NCI-H2107 (cell line): ENCODE results near the gene THRB.

Source experiments
- DNase-seq: peaks from one replicate; lab custom pipeline; 2025; lab: John Stamatoyannopoulos, UW

Gene THRB

GRCh38 chr3:24303057-24303754 is 191.4 kb downstream of the THRB start:
- DNase-seq = no peak

DNA sequence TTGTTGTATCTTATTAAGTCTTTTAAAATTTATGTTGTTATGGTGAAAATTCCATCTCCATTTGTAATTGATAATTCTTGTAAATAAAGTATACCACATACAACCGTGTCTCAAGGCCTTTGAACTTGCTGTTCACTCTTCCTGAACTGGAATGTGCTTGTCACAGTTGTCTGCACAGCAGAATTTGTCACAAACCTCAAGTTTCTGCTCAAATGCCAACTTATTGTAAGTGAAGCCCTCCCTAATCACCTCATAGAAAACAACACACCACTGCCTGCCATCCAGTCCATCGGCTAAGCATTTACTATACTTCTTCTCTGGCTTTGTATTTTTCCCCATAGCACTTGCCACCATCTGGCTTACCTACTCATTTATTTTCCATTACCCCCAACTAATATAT is 192.3 kb downstream of the THRB start:
- DNase-seq = no peak

- no peak for DNase-seq
Observed at GRCh38 chr3:24300949-24301348, 193.7 kb downstream of the THRB start.

DNA sequence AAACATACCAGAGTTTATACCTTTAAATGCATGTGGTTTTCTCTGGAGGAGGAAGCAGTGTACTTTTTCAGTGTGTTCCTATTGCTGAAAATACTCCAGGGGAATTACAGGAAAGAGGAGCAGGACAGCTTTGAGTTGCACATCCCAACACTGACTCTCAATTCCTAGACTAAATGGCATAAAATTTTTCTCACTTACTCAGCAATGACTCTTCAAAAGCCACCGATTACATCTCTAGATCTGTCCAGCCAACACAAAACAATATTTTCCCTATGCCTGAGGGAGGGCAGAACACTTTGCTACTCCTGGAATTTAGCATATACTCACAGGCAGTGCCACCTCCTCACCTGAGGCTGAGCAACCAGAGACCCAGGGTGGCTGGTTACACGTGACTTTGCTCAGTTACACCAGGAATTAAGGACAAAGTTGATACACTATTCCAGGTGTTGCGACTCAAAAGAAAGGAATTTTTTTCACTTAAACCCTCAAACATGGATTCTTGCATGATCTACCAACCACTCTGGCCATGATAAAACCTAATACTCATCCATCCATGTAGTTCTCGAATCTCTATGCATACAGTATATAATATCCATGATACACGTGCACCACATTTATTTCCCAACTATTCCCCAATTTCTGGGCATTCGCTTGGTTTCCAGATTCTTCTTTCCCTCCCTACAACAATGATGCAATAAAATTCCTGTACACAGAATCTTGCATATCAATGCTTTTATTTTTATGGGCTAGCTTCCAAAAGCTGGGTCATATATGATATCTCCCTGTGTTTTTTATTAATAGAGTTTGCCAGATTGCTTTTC is 194.6 kb downstream of the THRB start:
- DNase-seq = no peak

DNA sequence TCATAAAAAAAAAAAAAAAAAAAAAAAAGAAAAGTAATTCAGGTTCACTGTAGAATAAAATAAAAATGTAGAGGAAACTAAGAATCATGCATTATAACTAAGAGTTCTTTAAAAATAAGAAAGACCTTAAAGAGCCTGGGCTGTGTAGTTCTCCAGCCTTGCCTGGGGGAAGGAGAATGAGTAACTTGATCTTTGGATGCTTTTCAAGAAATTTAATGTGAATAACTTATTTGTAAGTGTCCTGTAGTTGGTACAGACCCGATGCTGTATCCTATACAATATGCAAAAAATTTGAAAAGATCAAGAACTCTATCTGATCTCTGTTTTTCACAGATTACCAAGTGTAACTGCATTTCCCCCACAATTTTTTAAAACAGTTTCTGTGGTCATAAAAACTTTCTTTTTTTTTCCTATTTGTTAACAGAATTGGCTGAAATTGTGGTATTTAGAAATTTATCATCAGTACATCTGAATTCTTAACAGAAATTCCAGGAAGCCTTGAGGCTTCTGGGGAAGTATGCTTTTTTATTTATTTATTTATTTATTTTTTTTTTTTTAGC is 195.3 kb downstream of the THRB start:
- no peak for DNase-seq

DNA sequence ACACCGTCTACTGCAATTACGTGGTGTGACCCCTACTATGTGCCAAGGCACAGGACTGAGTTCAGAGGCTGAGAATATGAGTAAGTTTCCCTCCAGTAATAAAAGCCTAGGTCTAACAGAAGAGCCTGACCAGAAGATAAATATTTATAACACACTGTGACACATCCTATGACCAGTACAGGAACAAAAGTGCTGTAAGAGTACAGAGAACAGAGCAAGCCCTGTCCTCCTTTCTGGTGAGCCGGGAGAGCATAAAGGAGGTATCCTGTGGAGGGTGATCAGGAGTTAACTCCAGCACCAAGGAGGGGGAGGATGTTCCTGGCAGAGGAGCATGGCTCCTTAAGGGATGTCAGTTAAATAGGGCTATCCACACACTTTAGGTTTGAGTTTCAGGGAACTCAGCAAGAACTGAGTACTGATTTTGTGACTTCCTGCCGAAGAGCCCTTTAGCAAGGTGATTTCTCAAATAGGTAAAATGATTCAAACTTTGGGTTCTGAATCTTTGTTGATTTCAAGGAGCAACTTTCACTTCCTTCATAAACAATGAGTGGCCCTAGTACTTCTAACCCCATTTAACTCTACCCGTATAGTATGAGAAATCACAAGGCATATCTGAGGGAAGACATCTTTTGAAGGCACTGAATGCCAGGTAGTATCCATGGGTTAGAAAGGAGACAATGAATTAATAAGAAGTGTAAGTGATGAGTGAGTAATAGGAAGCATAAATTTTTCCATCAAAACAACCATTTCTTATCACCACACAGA is 198.0 kb downstream of the THRB start:
- DNase-seq = no peak

DNA sequence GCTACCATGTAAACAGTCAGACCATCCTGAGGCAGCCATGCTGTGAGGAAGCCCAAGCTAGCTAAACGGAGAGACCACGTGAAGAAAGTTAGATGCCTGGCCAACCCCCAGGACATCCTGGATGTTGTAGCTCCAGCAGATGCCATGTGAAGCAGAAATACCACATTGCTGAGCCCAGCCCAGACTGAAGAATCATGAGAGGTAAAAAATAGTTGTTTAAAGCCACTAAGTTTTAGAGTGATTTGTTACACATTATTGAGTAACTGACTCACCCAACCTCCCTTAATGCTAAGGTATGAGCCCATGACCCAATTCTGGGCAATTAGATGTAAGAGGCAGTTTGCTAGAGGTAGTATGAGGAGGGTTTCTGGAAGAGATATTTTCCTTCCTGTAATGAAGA is 200.5 kb downstream of the THRB start:
- no peak for DNase-seq

- DNase-seq = no peak
Observed at GRCh38 chr3:24291646-24292045, 203.0 kb downstream of the THRB start.

DNA sequence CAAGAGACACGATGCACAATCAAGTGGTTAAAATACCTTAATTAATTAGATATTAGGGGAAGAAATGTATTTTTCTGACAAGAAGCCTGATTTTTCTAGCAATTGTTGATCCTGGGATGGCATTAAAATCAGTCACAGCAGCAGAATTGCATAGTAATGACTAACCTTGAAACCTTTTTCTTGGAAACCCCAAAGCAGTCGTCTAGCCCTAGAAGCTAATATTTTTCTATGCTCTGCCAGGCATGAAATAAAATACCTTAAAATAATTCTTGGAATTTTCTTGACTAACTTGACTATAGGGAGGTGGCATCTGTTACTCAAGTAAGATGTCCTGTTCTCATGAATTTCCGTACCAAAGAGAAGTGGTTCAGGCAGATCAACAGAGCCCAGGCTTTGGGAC is 204.1 kb downstream of the THRB start:
- DNase-seq = no peak

DNA sequence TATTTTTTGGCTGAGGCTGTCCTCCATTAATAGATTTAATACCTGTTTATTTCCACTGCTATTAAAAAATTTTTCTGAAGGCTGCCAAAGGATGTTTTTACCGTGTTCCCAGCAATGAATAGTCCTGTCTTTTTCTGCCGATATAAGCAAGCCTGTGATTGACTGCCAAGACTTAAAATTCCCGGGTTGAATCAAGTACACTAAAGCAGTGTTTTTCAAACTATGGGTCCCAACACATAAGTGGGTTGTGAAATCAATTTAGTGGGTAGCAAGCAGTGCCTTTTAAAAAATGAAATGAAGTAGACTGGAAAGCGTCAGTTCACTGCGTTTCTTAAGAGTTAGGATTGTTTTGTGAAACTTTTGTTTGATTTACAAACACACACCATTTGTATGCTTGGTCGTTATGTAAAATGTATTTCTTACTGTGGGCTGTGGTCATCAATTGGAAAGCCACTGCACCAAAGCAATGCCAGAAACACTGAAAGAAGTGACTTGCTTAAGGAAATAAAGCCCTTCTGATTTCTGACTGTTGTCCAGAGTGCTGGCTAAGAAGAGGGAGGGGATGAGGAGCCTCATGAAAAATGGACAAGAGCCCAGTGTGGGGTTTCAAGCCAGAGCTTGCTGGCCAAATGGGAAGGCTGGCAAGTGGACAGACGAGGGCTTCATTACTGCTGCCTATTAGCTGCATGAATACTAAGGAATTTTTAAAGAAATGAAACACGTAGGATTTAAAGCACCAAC is 206.0 kb downstream of the THRB start:
- no peak for DNase-seq

DNA sequence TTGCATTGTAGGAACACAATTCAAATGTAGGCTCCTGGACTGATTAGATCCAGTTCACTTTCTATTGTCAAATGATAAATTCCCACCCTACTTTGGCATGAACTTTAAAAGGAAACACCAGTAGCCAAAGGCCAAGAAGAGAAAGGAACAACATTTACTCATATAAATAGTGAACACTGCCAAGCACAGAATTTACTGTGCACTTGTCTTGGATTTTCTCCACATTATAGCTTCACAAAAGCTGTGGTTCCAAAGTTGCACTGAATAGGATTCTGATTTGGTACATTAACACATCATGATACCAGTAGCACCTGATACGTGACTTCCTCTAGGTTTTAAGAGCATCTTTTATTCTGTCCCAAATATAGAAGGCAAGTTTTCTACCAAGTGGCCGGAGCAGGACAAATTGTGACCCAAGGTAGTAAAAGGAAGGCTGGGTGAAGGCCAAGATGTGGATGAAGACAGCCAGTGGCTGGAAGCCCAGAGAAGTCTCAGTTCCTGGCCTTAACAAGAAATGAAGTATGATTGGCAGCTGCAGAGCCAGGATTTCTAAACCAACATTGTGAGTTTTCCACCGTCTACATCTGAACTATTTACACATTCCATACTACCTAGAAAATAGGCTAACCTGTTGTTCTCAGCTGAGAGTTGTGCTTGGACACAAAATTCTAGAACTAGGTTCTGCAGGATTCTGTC is 206.7 kb downstream of the THRB start:
- no peak for DNase-seq

DNA sequence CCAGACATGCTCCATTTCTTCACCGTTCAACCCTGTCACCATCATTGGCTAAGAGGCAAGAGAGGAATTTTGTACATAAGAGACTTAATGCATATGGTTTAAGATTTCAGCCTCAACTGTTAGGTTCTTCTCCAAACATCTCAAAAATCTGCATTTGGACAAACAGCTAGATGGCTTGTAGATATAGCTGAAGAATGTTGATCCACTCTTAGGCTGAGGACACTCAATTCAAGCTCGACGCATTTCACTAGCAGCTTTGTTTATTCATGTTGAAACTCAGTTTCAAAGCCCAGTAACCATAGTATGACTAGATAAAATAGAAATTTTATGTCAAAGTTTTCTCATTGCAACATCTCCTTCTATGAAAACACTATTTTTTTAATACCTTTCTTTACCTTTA is 208.2 kb downstream of the THRB start:
- DNase-seq = no peak

DNA sequence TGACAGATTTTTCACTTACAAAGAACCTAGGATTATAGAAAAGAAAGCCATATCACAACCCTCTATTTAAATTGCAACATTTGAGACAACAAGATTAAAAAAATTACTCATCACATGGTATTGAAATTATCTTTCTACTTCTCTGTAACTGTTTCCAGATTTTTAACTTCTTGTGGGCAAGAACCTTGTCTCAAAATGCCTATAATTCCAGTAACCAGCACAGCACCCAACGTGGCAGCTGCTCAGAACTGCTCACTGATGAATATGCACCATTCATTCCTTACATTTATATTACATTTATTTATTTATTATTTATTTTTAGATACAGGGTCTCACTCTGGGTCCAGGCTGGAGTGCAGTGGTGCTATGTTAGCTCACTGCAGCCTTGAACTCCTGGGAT is 216.1 kb downstream of the THRB start:
- DNase-seq = no peak

- no peak for DNase-seq
Observed at GRCh38 chr3:24273491-24273890, 221.2 kb downstream of the THRB start.

DNA sequence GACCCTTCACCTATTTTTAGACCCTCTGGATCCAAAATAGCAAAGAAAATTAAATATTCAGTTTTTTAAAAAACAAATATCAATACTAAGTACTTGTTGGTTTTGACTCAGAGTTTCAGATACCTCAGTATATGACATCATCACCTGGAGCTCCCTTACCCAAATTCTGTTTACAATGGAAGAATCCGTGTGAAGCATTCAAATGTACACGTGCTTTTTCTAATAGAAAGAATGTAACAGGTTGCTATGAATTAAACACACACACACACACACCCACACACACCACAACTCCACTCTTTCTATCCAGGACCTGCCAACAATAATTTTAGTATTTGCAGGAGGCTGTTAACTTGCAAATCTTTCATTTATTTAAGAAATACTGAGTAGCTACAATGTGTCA is 221.8 kb downstream of the THRB start:
- no peak for DNase-seq

DNA sequence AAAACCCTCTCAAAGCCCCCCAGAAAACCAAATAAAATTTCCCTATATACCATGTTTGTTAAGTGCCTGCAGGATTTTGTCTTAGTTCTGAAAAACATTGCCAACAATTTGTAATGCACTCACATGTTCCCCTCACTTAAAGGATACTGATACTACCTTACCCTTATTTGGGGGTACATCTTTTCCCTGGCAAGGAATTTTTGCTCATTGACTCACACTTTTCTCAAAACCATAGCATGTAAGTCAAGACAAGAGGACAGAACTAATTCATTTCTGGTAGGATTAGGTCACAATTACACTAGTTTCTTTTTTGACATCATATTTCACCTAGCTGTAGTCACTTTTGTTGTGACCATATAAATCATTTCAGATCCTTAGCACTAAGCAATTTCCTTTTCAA is 222.2 kb downstream of the THRB start:
- DNase-seq = no peak

GRCh38 chr3:24271228-24271627 is 223.4 kb downstream of the THRB start:
- DNase-seq = no peak

- DNase-seq = no peak
Observed at GRCh38 chr3:24270744-24271143, 223.9 kb downstream of the THRB start.

- no peak for DNase-seq
Observed at GRCh38 chr3:24270204-24270691, 224.4 kb downstream of the THRB start.

GRCh38 chr3:24264748-24265158 is 229.9 kb downstream of the THRB start:
- no peak for DNase-seq

GRCh38 chr3:24264011-24264410 is 230.6 kb downstream of the THRB start:
- no peak for DNase-seq
